ENCODE results near the gene AP2M1. TPM values are rescaled to one million over a fixed set of nuclear protein-coding genes. Genes with fewer than 3 reads are reported as not detected.
"Not testable (repeated sequence)": the region's sequence is repeated elsewhere in the genome, so short reads cannot be mapped to it uniquely, and the experiment has no call there.

The AP2M1 gene
- total RNA-seq, 1 donor from 2014 or later: 523 TPM

- DNase-seq (ENCODE audit: low read depth): no peak
These were observed 17.4 kb upstream of the AP2M1 start for GRCh38 chr3:184157206-184157605.

- no peak for DNase-seq (ENCODE audit: low read depth)
These were observed 16.3 kb upstream of the AP2M1 start for GRCh38 chr3:184158404-184158803.

GRCh38 chr3:184160456-184160855 is 14.2 kb upstream of the AP2M1 start:
- DNase-seq (ENCODE audit: low read depth): no peak

GRCh38 chr3:184162571-184163070 is 12.0 kb upstream of the AP2M1 start:
- not testable (repeated sequence) for DNase-seq (ENCODE audit: low read depth)

GRCh38 chr3:184164648-184165330 is 9.9 kb upstream of the AP2M1 start:
- DNase-seq (ENCODE audit: low read depth): no peak

- no peak for DNase-seq (ENCODE audit: low read depth)
These were observed 9.1 kb upstream of the AP2M1 start for GRCh38 chr3:184165543-184165942.

- no peak for DNase-seq (ENCODE audit: low read depth)
These were observed 8.0 kb upstream of the AP2M1 start for GRCh38 chr3:184166671-184167070.

GRCh38 chr3:184167786-184168185 is 6.9 kb upstream of the AP2M1 start:
- DNase-seq (ENCODE audit: low read depth): no peak

GRCh38 chr3:184168363-184169120 is 6.1 kb upstream of the AP2M1 start:
- no peak for DNase-seq (ENCODE audit: low read depth)

- DNase-seq (ENCODE audit: low read depth): no peak
These were observed 4.5 kb upstream of the AP2M1 start for GRCh38 chr3:184169896-184170875.

GRCh38 chr3:184171562-184171961 is 3.1 kb upstream of the AP2M1 start:
- peak; percentile 79 for DNase-seq (ENCODE audit: low read depth)

- DNase-seq (ENCODE audit: low read depth): peak; percentile 33
These were observed 1.8 kb upstream of the AP2M1 start for GRCh38 chr3:184172681-184173373.

- no peak for DNase-seq (ENCODE audit: low read depth)
These were observed 1.3 kb upstream of the AP2M1 start for GRCh38 chr3:184173374-184173722.

- no peak for DNase-seq (ENCODE audit: low read depth)
These were observed 390 bp upstream of the AP2M1 start for GRCh38 chr3:184174284-184174645.

GRCh38 chr3:184175506-184175905 is 851 bp downstream of the AP2M1 start:
- no peak for DNase-seq (ENCODE audit: low read depth)

GRCh38 chr3:184175981-184176376 is 1.3 kb downstream of the AP2M1 start:
- DNase-seq (ENCODE audit: low read depth): no peak

GRCh38 chr3:184176377-184177330 is 2.0 kb downstream of the AP2M1 start:
- peak; percentile 92 for DNase-seq (ENCODE audit: low read depth)

GRCh38 chr3:184177331-184177731 is 2.7 kb downstream of the AP2M1 start:
- no peak for DNase-seq (ENCODE audit: low read depth)

- DNase-seq (ENCODE audit: low read depth): no peak
These were observed 3.2 kb downstream of the AP2M1 start for GRCh38 chr3:184177767-184178306.

GRCh38 chr3:184178521-184179138 is 4.0 kb downstream of the AP2M1 start:
- DNase-seq (ENCODE audit: low read depth): no peak
